Measurements from ENCODE around the gene SPATA3. TPM values are rescaled to one million over a fixed set of nuclear protein-coding genes. Genes with fewer than 3 reads are reported as not detected.

Gene SPATA3
- total and polyA plus RNA-seq, 2 of the 8 experiments (the other 6 are each of a cell fraction or from before 2014, with no cell fraction given), result not detected

- 93% methylated on average over 7 of the region's 7 CpGs; no CpG with 5 or more reads in 1 of the 2 experiments for WGBS, 2 experiments (ENCODE audit: extremely low coverage in 1 of 2, insufficient coverage in 1 of 2, insufficient read length in 1 of 2, insufficient replicate concordance in 2 of 2, low coverage in 1 of 2, low lambda C conversion rate in 2 of 2, missing lambda C conversion rate in 1 of 2)
- no peaks in the 10 kb centered on the region for H3K9me3 ChIP-seq (ENCODE audit: insufficient read depth in 2 of 2, low read depth in 1 of 2, low read length in 1 of 2)
- H3K4ac ChIP-seq (replicated peaks; ENCODE audit: insufficient read length, low read depth, low read length), result no peak overlapping the region
- no peak overlapping the region for H3K18ac ChIP-seq (ENCODE audit: extremely low read depth, low read length)
- no peak overlapping the region for H4K8ac ChIP-seq (ENCODE audit: extremely low read depth, insufficient read depth, low read length)
- no peak overlapping the region for H3K14ac ChIP-seq (ENCODE audit: insufficient read length)
- no peaks in the 10 kb centered on the region for H3K23me2 ChIP-seq (ENCODE audit: low read depth, low read length)
- H2AFZ ChIP-seq (ENCODE audit: low read length), result no peak overlapping the region
- no peak overlapping the region for H2AK5ac ChIP-seq (ENCODE audit: low read depth, low read length)
- no peak overlapping the region for H2BK120ac ChIP-seq (replicated peaks; ENCODE audit: low read depth, low read length)
- H4K91ac ChIP-seq (replicated peaks; ENCODE audit: insufficient read length, low read length), result no peak overlapping the region
- no peak overlapping the region for H4K5ac ChIP-seq (ENCODE audit: insufficient read length, low read depth, low read length)
- no peak overlapping the region for H3K56ac ChIP-seq (replicated peaks; ENCODE audit: insufficient read length, low read depth, low read length)
- POLR2A ChIA-PET (ENCODE audit: partially characterized antibody), result interaction anchor here (0.7 to 1.0 kb wide), 2 partner anchors 40 to 124 kb away, joined by 3 read pairs; no protein-coding TSS in a partner anchor
- H2BK5ac ChIP-seq (ENCODE audit: low read depth, low read length), result no peak overlapping the region
- no peak for FAIRE-seq
- no peaks in the 10 kb centered on the region for H3K79me1 ChIP-seq (ENCODE audit: low read depth, low read length)
- no peaks in the 10 kb centered on the region for H4K20me1 ChIP-seq (replicated peaks in 1 of 2; ENCODE audit: control insufficient read depth in 1 of 2, insufficient read depth in 2 of 2, low read length in 2 of 2)
- CTCF ChIA-PET (ENCODE audit: partially characterized antibody), result interaction anchor here (0.7 to 2.8 kb wide), 15 partner anchors 9 to 106 kb away, joined by 3 to 12 read pairs (median 3); no protein-coding TSS in a partner anchor
- no peak overlapping the region for H3K23ac ChIP-seq (ENCODE audit: insufficient read length)
- no peak for DNase-seq (ENCODE audit: low read depth in 1 of 2, low spot score in 2 of 2)
- H2BK20ac ChIP-seq (ENCODE audit: low read length), result no peak overlapping the region
- H3K4me3 ChIP-seq (ENCODE audit: extremely low read depth in 1 of 4, insufficient read depth in 2 of 4, low read depth in 3 of 4, low read length in 4 of 4), result no peak overlapping the region
- H3K4me2 ChIP-seq (ENCODE audit: insufficient read depth in 1 of 2, low read depth in 2 of 2, low read length in 2 of 2), result no peak overlapping the region
- H3K79me2 ChIP-seq (ENCODE audit: control insufficient read depth in 1 of 2, insufficient read depth in 2 of 2, low read length in 2 of 2), result no peaks in the 10 kb centered on the region
- H2BK12ac ChIP-seq (ENCODE audit: low read depth, low read length), result no peak overlapping the region
- no peak overlapping the region for H2BK15ac ChIP-seq (ENCODE audit: low read length)
- no peaks in the 10 kb centered on the region for H3K36me3 ChIP-seq (ENCODE audit: control insufficient read depth in 2 of 4, insufficient read depth in 4 of 4, low read length in 3 of 4)
- no peaks in the 10 kb centered on the region for H3K27me3 ChIP-seq (replicated peaks in 1 of 4; ENCODE audit: control insufficient read depth in 3 of 4, extremely low read depth in 1 of 4, insufficient read depth in 3 of 4, low read length in 3 of 4)
- H3K4me1 ChIP-seq (replicated peaks in 1 of 4; ENCODE audit: control insufficient read depth in 3 of 4, insufficient read depth in 4 of 4, low read length in 3 of 4), result no peaks in the 10 kb centered on the region; a peak in 1 of 7 replicates
- no peak overlapping the region for H3K27ac ChIP-seq (ENCODE audit: low read depth, low read length)
- H3K9ac ChIP-seq (replicated peaks in 1 of 4; ENCODE audit: extremely low read depth in 1 of 4, low read depth in 3 of 4, low read length in 3 of 4), result no peak overlapping the region
- TF ChIP-seq KDM4A (IDR thresholded peaks at IDR 0.05; ENCODE audit: low read depth, low read length, severe bottlenecking) (no peak), CEBPB (IDR thresholded peaks at IDR 0.05; ENCODE audit: low read depth, low read length) (no peak), POU5F1 (IDR thresholded peaks at IDR 0.05; ENCODE audit: low read depth, low read length) (no peak), ZNF274 (IDR thresholded peaks at IDR 0.05; ENCODE audit: borderline replicate concordance, extremely low read depth, low read length) (no peak), FOSL1 (IDR thresholded peaks at IDR 0.05; ENCODE audit: insufficient read depth, low read depth, low read length) (no peak), POLR2A (IDR thresholded peaks at IDR 0.05; ENCODE audit: control extremely low read depth in 1 of 2, low read depth in 2 of 2, low read length in 2 of 2) (no peak), SP1 (IDR thresholded peaks at IDR 0.05; ENCODE audit: low read depth, low read length) (no peak), SP2 (IDR thresholded peaks at IDR 0.05; ENCODE audit: low read length) (no peak), RFX5 (IDR thresholded peaks at IDR 0.05; ENCODE audit: borderline replicate concordance, low read depth, low read length) (no peak), SIRT6 (IDR thresholded peaks at IDR 0.05; ENCODE audit: low read length) (no peak), PHF8 (conservative IDR thresholded peaks at IDR 0.05; ENCODE audit: low read depth, low read length) (no peak), CBX8 (IDR thresholded peaks at IDR 0.05; ENCODE audit: borderline replicate concordance, low read depth, low read length) (no peak), SRF (IDR thresholded peaks at IDR 0.05; ENCODE audit: low read depth, low read length) (no peak), BRCA1 (IDR thresholded peaks at IDR 0.05; ENCODE audit: low read depth, low read length) (no peak)
These were observed 49.3 kb upstream of the SPATA3 start for GRCh38 chr2:230946429-230947234.
